GM20000 (cell line): ENCODE measurements around the gene RNF223.

Experiments used
- DNase-seq: peaks from one replicate; pipeline ENCODE4 v3.0.0; 2012; ENCODE audit warnings: low spot score
- CTCF ChIP-seq: IDR thresholded peaks from 2 replicates; pipeline ENCODE4 v1.5.1; 2012; ENCODE audit warnings: mild to moderate bottlenecking, control low read depth; ENCODE audit errors: extremely low read depth, missing control alignments

RNF223 gene

GRCh38 chr1:1055841-1056736, 18.0 kb downstream of the RNF223 start:
- no peak for DNase-seq
- TF ChIP-seq CTCF, result no peak

GRCh38 chr1:1054971-1055370, 19.1 kb downstream of the RNF223 start:
- no peak for DNase-seq
- TF ChIP-seq CTCF, result no peak

GRCh38 chr1:1054099-1054700, 19.9 kb downstream of the RNF223 start:
- no peak for DNase-seq
- no peak for TF ChIP-seq CTCF

GRCh38 chr1:1053682-1054081, 20.4 kb downstream of the RNF223 start:
- DNase-seq, result no peak
- no peak for TF ChIP-seq CTCF

GRCh38 chr1:1053022-1053421, 21.1 kb downstream of the RNF223 start:
- DNase-seq, result no peak
- TF ChIP-seq CTCF, result no peak

- TF ChIP-seq CTCF, result no peak
- no peak for DNase-seq
Measured at GRCh38 chr1:1052003-1052840, 21.9 kb downstream of the RNF223 start.
